Caki2 (cell line): ENCODE measurements around the gene MTUS2. TPM values are rescaled to one million over a fixed set of nuclear protein-coding genes. Genes with fewer than 3 reads are reported as not detected.

Experiments used
- DNase-seq: peaks from one replicate; pipeline ENCODE4 v3.0.0-alpha.2; 2015; ENCODE audit warnings: low read depth
- in situ Hi-C: cut with HindIII; loops from 2 replicates; pipeline ENCODE4 v1.10.0; 2016; ENCODE audit warnings: low sequenced_read_pairs, low pct_unique_long_range_greater_than_20kb, mixed read lengths
- total RNA-seq: library from RNA; depleted of rRNA; stranded (reverse); fragments of >200 nt; shearing (Covaris generic); gene quantifications from 2 replicates; pipeline ENCODE4 v1.2.3, GENCODE V29; 2014; ENCODE audit warnings: low replicate concordance

Gene MTUS2
- total RNA-seq, 1 experiment from 2014 or later, result not detected

DNA sequence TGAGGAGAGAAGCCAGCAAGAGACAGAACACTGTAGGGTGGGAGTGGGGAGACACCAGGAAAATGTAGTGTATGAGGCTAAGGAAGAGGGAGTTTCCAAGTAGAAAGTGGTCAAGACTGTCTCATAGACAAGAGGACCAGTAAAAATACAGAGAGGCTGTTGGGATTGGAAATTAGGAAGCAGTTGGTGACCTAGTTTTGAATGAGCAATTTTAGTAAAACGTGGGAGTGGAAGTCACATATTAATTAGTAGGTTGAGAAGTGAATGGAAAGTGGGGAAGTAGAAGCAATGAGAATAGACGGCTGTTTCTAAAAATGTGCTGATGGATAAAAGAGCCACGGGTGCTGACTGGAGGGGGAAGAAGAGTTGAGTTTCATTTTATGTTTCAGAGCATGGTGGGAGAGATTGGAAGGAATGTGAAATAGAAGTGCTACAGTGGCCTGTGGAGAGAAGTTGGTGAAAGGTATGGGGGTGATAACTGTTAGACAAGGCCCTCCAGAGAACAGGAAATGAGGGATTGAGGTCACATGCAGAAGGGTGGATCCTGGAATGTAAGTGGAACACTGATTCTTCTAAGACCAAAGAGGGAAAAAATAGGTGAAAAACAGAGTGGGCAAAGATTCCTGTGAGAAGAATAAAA lies 247.3 kb downstream of the MTUS2 start:
- DNase-seq, result no peak
- in situ Hi-C loops, result no loop called here

GRCh38 chr13:29073755-29074154 lies 253.6 kb downstream of the MTUS2 start:
- in situ Hi-C loops, result no loop called here
- no peak for DNase-seq

- in situ Hi-C loops, result no loop called here
Measured at GRCh38 chr13:29077051-29077813, 257.1 kb downstream of the MTUS2 start.

GRCh38 chr13:29081036-29081435 lies 260.9 kb downstream of the MTUS2 start:
- DNase-seq, result no peak
- in situ Hi-C loops, result no loop called here

More at GRCh38 chr13:29077051-29077813, 257.1 kb downstream of the MTUS2 start:
- DNase-seq, result no peak

DNA sequence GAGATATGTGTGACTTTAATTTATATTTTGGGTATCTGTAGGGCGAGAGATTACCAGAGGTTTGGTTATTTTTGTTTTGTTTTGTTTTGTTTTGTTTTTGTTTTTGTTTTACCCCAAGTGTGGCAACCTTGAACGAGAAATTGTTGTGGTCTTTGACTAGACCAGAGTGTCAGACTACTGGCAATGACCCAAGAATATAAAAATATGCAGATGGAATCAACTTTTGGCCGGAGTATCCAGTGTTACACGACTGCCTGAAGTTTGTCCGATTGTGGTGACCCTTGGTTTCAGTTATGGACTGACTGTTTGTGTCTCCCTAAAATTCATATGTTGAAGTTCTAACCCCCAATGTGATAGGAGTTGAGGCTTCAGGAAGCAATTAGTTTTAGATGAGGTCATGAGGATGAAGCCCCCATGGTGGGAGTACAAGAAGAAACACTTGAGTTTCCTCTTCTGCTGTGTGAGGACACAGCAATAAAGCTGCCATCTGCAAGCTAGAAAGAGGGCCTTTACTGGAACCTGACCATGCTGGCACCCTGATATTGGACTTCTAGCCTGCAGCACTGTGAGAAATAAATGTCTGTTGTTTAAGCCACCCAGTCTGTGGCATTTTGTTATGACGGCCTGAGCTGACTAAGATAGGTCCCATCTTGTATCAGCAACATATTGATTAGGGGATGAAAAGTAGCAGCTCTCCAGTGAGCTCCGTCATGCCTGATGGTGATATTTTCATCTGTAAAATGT lies 261.7 kb downstream of the MTUS2 start:
- in situ Hi-C loops, result no loop called here
- DNase-seq, result no peak

DNA sequence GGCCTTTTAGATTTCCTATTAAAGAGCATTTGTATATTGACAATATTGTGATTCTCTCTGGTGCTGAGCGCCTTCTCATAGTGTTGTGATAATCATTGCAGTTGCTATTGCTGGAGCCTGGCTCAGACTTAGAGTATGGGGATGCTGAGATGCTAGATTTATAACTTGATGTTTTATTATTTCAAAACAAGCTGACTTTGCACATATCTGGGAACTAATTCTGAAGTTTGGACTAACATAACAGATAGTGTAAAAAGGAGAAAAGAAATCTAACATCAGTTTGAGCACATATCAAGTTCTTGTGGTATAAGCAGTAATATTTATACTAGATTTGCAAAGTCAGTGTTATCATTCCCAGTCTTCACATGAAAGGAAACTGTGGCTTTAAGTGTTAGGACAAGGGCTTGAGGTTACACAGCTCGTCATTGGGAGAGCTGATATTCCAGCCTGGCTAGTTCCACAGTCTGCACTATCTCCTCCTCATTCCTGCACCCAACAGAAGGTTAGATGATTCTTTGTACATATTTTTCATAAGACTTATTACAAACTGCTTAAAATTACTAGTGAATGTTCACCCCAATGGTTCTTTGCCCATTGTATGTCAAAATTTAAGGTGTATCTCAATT lies 279.8 kb downstream of the MTUS2 start:
- DNase-seq, result no peak
- in situ Hi-C loops, result no loop called here

- DNase-seq, result no peak
- in situ Hi-C loops, result no loop called here
Measured at GRCh38 chr13:29100758-29101157, 280.6 kb downstream of the MTUS2 start.

DNA sequence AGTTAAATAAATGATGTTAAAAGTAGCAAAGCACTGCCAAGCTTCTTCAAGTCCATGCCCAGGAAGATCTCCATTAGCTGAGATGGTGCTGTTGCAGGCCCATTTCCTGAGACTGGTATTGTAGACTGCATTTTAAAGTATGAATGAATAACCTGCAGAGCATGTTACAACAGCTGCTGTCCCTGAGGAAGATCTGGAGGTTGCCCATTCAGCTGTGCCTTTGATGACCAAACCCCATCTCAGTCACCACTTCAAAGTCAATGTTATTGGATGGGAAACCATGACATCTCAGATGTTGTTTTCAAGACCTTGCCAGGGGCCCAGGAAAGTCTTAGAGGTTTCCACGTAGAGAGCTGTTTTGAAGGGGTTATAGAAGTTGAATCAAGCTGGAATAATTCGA lies 281.3 kb downstream of the MTUS2 start:
- in situ Hi-C loops, result no loop called here

GRCh38 chr13:29101905-29102304 lies 281.8 kb downstream of the MTUS2 start:
- DNase-seq, result no peak
- in situ Hi-C loops, result no loop called here

More for the DNA sequence above, 281.3 kb downstream of the MTUS2 start:
- no peak for DNase-seq

DNA sequence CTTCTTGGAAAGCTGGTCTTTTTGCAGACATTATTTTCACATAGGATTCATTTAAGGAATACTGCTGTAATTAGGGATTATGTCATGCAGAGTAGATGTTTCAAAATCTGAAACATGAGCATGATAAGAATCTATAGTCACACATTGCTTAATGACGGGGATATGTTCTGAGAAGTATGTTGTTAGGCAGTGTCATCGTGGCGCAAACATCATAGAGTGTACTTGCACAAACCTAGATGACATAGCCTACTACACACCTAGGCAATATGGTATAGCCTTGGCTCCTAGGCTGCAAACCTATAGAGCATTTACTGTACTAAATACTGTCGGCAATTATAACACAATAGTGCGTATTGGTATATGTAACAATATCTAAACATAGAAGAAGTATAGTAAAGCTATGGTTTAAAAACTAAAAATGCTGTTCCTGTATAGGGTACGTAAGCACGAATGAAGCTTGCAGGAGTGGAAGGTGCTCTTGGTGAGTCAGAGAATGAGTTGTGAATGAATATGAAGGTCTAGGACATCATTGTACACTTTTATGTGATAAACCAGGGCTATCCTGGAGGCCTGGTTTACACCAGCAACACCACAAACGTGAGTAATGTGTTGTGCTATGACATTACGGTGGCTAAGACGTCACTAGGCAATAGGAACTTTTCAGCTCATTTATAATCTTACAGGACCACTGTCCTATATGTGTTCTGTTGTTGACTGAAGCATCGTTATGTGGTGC lies 283.1 kb downstream of the MTUS2 start:
- no peak for DNase-seq
- in situ Hi-C loops, result no loop called here

- in situ Hi-C loops, result no loop called here
- DNase-seq, result no peak
Measured at GRCh38 chr13:29104461-29104860, 284.3 kb downstream of the MTUS2 start.

DNA sequence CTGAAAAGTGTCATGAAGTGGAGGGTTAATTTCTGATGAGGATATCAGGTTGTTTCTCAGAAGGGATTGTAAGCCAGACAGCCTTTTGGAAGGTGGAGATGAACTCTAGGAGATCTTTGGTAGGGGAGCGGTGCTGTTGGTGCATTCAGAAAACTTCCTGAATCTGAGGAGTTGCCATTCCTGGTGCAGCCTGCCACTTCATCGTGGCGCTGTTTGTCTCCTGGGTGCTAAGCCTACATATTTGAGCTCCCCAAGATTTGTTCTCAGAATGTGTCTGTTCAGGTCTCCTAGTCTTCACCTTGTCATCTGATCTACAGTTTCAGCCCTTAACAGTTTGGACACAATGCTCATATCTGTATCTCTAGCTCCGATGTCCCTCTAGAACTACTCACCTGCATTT lies 285.6 kb downstream of the MTUS2 start:
- no peak for DNase-seq
- in situ Hi-C loops, result no loop called here

DNA sequence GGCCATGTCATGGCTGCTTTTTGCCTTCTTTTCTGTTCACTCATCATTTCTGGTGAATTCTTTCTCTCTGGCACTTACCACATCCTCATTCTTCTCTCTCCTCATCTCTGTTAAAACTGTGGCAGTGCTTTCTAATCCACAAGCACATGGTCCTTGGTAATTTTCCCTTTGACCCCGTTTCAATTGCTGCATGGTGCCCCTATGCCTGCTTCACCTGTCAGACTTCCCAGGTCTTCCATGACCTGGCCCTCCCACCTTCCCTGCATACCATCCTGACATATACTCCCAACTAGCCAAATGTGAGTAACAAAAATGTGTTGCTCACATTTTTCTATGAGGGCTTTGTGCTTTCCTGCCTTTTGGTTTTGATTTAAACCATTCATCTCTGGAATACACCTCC lies 286.5 kb downstream of the MTUS2 start:
- in situ Hi-C loops, result no loop called here
- no peak for DNase-seq

DNA sequence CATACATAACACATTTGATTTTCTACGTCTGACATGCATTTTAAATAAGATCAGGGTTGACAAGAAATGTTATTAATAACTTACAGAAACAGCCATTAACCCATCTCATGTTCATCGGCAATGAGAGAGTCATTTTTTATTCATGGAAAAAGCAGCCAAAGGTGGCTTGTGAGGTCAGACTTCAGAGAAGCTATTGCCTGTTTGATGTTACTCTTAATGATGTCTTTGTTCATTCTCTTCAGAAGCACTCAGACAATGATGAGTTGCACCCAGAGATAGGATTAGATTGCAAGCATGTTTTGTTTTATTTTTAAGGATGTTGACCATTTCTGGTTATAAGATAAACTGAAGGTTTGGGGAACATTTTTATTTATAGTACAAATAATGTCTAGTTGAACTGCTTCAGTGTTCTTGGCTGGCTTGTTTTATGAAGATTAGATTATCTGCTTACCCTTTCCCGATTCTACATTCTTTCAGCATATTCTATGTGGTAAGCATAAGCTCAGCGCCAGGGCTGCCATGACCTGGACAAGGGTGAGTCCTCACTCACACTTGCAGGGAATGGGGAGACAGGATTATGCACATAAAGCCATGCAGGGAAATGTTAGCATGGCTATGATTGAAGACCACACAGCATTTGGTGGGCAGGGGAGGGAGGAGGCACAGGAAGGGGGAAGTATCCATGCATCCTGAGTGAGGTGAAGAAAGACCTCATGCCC lies 288.1 kb downstream of the MTUS2 start:
- DNase-seq, result no peak
- in situ Hi-C loops, result no loop called here

DNA sequence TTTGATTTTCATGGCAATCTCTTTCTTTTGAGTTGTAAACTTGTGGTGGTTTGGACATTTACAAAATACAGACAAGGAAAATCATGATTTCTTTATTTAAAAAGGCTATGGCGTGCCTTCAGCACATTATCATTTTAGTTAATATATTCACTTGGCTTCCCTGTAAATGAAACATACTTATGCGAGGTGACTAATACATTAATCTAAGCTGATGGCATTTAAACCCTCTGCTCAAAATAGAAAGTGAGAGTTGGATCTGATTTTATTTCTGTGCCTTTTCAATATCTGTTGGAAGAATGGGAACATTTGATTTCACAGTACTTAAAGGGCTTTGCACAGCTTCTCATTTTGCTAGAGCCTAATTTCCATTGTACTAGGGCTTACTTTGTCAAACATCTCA lies 289.8 kb downstream of the MTUS2 start:
- in situ Hi-C loops, result no loop called here
- DNase-seq, result no peak

GRCh38 chr13:29111446-29111845 lies 291.3 kb downstream of the MTUS2 start:
- no peak for DNase-seq
- in situ Hi-C loops, result no loop called here

GRCh38 chr13:29115842-29116241 lies 295.7 kb downstream of the MTUS2 start:
- in situ Hi-C loops, result no loop called here
- no peak for DNase-seq

- DNase-seq, result no peak
- in situ Hi-C loops, result no loop called here
Measured at GRCh38 chr13:29117663-29118062, 297.5 kb downstream of the MTUS2 start.
